ENCODE data around the gene MPRIP.
"Not testable (repeated sequence)": the region's sequence is repeated elsewhere in the genome, so short reads cannot be mapped to it uniquely, and the experiment has no call there.

MPRIP gene

DNA sequence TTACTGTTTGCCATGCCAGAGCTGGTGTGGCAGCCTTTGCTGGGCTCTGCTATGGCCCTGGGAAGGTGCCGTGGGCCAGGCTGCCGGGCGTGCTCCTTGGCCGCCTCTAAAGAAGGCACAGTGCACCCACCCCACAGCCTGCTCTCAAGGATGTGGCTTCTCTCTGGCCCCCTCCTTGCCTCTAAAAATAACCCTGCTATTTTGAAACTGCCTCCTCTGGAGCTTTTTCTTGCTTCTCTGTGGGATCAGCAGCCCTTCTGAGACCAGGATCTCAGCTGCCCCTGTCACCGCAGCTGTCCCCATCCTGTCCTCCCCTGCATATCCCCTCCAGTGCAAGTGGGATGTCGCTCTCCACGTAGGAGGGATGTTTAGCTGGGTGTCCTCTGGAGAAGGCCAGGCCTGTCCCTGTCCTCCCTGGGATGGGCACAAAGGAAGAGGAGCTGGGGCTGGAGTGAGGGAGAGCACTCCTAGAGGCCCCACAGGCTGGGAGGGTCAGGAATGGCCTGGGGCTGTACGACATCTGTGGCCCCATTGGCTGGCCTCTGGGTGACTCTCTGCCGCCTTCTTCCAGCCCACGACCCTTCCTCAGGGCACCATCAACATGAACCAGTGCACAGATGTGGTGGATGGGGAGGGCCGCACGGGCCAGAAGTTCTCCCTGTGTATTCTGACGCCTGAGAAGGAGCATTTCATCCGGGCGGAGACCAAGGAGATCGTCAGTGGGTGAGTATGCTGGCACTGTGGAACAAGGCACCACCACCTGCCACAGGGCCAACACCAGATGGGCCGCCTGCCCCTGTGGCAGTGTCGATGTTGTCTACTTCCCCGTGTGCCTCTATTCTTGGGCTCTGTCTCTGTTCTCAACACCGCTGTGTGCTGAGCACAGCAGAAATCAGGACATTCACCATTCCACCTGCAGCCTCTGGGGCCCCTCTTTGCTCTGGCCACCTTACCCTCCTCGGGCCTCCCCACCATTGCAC, 84.2 kb downstream of the MPRIP start:
- DNase-seq (ENCODE audit: low read depth in 2 of 2) = no peak

DNA sequence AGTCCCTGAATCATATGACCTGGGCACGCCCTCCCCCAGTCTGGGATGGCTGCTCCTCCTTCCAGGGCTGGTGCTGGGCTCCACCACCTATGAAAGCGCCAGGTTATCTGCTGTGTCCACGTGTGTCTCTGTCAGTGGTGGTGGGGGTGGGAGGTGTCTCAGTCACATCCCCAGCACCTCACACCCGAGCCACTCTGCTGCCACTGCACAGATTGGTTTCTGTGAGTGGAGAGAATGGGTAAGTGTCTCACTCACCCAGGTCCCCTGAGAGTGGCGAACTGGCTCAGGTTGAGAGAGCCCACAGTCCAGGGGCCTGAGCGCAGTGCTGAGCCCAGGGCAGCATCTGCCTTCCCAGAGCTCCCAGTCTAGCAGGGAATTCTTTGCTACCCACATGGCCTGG, 84.9 kb downstream of the MPRIP start:
- no peak for DNase-seq (ENCODE audit: low read depth in 2 of 2)

DNA sequence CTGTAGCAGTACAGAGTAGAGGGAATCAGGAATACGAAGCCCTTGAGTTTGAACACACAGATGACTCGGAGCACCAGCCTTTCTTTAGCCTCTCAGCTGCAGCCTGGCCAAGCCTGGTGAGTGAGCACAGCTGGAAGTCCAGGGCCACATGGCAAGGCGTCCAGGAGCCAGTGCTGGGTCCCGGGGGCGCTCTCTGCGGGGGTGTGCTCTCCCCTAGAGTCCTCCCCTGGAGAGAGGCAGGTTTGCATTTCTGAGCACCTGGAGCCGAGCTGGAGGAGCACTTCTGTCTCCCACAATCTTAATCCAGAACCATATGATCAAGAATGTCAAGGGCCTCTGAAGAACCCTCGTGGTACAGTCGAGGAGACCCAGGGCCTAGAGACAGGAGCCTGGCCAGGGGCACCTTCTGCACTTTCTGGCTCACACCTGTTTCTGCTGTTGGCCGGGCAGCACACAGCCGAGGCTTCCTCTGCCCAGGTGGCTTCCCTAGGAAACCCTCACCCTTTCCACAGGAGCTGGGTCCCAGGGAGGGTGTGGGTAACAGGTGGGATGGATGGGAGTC, 85.6 kb downstream of the MPRIP start:
- no peak for DNase-seq (ENCODE audit: low read depth in 2 of 2)

DNA sequence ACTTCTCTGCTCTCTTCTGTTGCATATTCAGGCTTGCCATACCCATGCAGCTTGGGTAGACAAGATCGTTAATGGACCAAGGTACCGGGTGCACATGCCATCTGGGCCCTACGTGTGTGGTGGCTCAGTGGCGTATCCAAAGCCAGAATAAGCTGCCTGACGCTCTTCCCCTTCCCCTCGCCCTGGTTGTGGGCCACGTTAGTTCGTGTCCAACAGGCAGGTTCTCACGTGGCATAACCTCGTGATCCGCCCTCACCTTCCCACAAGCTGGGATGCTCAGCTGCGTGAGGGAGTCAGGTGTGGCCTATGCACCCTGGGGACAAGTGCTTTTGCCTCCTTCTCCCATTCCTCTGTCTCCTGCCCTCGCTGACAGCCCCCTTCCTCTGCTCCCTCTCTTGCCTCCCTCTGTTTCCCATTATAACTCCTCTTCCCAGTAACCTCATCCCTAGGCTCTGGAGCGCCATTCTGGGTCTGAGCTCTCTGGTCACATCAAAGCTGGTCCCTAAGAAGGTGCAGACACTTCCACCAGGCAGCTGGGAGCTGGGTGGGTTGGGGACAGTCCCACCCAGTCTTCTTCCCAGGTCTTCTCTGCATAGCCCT, 86.3 kb downstream of the MPRIP start:
- DNase-seq (ENCODE audit: low read depth in 2 of 2) = no peak

DNA sequence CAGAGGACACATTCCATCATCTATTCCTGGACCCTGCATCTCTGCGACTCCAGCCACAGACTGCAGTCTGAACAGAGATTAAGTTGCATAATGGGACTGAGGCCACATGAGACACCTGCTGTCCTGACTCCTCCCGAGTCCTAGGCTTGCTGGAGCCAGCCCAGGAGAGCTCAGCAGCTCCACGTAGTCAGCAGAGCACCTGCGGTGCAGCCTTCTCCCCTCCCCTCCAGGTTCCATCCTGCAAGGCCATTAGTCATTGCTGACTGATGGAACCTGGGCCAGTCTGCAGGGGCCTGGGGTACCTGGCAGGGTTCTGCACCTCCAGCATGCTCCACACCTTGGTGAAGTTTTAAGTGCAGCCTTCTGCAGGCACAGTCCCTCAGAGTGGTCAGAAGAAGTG, 87.2 kb downstream of the MPRIP start:
- no peak for DNase-seq (ENCODE audit: low read depth in 2 of 2)

DNA sequence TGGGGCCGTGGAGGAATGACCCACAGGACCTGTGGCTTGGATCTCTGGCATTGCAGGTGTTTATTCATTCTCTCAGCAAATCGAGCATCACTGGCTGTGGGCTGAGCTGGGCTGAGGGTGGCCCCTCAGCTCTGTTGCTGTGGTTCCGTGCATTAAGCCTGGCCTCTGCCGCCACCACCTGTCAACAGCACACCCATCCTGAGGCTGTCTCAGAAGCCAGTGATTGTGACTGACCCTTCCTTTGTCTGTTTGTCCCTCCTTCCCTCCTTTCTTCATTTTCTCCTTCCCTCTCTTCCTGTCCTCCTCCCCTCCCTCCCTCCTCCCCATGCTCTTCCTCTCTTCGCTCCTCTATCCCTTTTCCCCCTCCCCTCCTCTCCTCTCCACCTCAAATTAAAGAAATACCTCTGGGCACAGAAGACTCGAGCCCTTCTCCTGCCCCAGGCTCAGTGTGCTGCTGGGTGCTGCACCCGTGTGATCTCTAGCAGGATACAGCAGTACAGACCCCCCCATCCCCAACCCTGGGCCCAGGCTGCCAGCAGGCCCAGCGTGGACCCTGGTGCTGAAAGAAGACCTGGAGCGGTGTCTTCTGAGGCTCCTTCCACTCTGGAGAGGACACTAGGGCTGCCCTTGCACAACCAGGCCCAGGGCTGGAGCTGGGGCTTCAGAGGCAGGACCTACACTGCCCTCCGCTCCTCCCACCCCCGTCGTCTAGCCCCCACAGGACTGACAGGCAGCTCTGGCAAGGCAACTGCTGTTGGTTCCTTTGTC, 88.0 kb downstream of the MPRIP start:
- DNase-seq (ENCODE audit: low read depth in 2 of 2) = no peak

DNA sequence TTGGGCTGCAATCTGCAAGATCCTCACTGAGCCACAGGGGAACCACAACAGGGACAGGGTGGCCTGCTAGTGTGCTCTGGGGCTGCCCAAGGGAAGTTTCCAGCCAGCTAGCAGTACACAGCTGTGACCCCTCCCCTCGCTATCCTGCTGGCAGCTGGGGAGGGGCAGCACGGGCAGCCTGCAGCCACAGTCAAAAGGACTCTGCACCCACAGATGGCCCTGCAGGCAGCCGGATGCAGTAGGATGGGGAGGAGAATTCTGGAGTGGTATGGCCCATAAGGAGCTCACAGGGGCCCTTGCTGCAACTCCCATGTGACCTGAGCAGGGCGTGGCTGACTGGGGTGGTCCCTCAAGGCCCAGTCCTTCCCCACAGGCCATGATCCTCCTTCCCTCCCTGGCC, 89.6 kb downstream of the MPRIP start:
- no peak for DNase-seq (ENCODE audit: low read depth in 2 of 2)

DNA sequence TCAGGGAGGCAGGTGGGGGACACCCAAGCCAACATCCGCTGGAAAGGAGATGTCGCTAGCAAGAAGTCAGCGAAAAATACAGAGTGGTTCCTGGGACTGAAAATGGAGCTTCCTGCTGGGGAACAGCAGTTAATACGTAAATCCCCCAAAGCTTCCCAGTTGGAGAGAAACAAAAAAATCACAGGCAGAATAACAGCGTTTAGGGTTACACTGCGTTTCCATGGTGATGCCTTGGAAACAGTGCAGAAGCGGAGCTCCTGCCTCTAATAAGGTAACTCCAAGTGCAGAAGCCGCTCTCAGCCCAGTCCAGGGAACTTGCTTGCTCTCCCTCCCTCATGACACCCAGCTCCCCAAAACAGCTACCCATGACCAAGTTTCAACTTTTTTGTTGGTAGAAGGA, 90.5 kb downstream of the MPRIP start:
- DNase-seq (ENCODE audit: low read depth in 2 of 2) = no peak

DNA sequence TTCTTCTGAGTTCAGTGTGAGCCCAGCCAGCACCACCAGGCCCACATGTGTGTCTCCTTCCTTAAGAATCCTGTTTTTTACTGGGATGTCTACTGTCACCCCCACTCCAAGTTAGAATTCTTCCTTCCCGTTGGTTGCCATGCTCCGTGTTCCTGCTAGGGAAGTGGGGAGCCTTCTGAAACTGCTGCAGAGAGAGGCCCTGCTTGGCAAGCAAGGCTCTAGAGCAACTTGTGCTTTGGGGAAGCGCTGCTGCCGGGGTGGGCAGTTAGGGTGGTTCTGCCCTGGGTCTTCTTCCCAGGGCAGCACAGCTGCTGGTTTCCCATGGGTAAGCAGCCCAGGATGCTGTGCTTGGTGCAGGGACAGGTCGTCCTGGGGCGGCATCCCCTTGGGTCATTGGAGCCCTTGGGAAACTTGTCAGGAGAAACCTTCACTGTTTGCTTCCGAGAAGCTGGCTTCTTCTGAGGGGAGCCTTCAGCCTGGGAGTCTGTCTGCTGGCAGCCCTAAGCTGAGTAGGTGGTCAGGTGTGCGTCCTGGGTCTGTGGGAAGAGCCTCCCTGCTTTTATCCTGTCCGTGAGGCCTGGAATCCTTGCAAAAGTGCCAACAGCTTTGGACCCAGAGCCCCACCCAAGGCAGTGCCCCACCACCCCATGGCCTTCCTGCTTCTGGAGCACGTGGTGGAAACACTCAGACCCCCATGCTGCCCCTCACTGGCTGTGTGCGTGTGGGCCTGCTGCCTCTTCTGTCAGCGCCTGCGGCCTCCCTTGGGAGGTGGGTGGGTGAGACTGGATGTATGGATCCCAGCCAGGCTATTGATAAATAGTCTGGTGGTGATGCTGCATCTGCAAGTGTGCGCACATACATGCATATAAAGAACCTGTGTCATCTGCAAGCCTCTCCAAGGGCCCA, 92.0 kb downstream of the MPRIP start:
- DNase-seq (ENCODE audit: low read depth in 2 of 2) = no peak

DNA sequence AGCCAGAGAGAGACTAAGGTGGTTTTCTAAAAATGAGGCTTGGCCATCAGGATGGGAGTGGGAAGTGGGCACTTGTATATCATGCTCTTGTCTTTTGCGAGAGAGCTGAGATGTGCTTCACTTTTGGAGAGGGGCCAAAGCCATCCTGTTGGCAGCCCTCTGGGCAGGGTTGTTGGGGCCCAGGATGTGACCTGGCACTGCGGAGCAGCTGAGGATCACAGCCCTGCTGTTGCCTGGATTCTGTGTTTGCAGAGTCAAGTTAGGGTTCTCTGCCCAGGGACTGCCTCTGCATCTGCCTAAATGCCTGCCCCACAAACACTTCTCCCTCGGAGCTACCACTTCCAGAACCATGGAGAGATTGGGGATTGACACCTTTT, 92.7 kb downstream of the MPRIP start:
- DNase-seq (ENCODE audit: low read depth in 2 of 2) = no peak

DNA sequence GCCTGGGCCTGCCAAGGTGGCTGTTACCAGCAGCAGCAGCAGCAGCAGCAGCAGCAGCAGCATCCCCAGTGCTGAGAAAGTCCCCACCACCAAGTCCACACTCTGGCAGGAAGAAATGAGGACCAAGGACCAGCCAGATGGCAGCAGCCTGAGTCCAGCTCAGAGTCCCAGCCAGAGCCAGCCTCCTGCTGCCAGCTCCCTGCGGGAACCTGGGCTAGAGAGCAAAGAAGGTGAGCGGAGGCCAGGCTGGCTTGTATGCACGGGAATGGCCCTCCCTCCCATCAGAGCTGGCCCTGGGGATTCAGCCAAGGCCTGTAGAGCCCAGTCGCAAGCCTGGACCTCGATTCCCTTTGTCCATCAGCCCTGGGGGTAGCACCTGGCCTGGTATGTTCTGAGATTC, 94.0 kb downstream of the MPRIP start:
- DNase-seq (ENCODE audit: low read depth in 2 of 2) = not testable (repeated sequence)

DNA sequence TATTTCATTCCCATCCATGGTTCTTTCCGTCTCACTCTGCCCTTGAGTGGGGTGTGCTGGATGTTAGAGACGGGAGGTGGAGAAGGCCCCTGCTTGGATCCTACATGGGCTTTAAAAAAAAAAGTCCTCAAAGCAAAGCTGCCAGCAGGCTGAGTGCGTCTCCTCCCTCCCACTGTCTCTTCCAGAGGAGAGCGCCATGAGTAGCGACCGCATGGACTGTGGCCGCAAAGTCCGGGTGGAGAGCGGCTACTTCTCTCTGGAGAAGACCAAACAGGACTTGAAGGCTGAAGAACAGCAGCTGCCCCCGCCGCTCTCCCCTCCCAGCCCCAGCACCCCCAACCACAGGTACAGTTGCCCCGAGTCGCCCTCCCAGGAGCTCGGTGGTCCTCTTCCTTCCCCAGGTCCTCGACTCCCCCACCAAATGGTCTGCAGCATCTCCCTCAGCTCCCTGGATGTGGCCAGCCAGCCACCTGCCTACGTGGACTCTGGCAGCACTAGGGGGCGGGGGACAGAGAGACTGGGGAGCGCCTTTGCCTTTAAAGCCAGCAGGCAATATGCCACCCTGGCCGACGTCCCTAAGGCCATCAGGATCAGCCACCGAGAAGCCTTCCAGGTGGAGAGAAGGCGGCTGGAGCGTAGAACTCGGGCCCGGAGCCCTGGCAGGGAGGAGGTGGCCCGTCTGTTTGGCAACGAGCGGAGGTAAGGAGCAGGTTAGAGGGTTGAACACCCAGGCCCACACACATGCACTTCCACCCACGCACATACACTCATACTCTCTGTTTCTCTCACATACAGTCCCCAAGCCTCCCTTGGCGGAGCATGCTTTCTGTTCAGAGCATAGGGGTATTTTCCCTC, 95.7 kb downstream of the MPRIP start:
- no peak for DNase-seq (ENCODE audit: low read depth in 2 of 2)

DNA sequence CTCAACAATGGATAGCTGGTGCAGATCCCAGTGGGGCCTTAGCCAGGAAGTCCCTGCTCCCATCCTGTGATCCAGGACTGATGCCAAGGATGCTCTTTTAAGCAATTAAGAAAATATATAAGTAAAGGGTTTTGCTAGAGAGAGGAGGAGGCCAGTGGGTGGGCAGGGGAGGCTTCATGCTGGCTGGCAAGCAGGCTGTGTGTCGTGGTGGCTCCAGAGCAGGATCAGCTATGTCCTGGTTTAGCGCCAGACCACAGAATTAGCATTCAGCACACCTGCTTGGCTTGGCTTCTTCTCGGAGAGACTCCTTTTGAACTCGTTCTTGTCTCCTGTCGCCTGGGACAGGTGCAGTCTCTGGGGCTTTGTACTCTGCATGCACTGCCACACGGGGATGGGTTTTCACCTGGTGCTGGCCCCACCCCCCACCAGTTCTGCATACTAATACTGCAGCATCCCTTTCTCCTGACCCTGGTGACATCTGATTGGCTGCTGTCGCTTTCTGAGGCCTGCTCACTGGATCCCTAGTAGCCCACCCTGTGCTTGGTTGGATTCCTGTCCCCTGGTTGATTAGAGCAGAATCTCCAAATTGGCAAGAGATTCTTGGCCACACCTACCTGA, 97.8 kb downstream of the MPRIP start:
- no peak for DNase-seq (ENCODE audit: low read depth in 2 of 2)

DNA sequence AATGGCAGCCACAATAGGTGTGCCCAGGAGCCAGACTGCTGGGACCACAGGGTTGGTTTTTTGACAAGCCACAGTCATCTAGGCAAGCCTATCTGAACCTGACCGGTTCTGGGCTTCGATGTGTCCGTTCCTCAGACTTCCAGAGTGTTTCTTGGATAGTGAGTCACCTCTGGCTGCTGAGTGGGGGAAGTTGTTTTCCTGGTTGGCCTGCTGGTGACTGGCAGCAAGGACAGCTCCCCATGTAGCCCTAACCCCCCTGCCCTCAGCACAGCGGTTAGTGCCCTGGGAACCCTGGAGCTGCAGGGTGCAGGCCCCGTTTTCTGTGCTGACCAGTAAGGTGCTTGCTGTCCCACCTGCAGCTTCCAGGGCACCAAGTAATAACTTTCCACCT, 98.3 kb downstream of the MPRIP start:
- no peak for DNase-seq (ENCODE audit: low read depth in 2 of 2)

DNA sequence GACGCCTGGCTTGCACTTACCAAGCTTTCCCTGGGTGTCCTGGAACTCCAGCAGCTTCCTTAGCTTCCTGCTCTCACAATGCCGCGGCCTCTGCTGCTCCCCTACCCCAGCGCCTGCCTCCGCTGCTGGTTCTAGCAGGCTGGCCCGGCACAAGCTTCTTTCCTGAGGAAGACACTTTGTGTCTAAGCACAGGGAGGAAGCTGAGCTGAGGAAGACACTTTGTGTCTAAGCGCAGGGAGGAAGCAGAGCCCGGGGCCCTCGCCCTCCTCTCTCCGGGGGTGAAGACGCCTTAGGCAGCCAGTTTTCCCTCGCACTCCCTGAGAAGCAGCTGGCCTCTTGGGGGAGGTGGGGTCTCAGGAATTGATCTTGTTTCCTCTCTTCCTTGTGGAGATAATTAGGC, 99.0 kb downstream of the MPRIP start:
- no peak for DNase-seq (ENCODE audit: low read depth in 2 of 2)

DNA sequence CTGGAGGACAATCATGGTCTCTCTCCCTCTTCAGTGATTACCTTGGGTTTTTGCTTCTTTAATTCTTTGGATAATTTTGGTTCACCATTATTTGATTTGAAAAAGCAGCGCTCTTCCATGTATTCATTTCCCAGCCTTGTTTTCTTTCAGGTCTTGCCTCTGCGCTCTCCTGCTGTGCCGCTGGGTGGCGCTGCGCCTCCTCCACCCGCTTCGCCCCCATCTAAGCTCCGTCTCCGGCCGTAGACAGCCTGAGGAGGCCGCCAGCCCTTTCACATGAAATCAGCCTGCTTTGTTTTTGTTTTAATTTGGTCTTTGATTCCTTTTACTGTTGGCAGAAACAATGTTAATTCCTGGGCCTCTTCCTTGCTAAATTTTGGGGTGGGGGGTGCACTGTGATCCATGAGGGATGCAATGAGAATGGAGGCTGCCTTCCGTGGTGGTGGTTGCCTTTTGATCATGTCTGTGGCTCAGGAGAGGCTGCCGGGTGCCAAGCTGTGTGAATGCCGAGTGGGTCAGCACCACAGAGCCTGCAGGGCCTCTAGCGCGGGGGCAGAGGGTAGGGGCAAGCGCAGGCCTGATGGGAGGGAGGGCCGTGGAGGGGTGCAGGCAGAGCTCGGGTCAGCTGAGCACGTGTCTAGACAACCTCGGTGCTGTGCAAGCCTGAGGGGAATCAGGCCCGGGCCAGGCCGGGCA, 99.7 kb downstream of the MPRIP start:
- DNase-seq (ENCODE audit: low read depth in 2 of 2) = no peak

DNA sequence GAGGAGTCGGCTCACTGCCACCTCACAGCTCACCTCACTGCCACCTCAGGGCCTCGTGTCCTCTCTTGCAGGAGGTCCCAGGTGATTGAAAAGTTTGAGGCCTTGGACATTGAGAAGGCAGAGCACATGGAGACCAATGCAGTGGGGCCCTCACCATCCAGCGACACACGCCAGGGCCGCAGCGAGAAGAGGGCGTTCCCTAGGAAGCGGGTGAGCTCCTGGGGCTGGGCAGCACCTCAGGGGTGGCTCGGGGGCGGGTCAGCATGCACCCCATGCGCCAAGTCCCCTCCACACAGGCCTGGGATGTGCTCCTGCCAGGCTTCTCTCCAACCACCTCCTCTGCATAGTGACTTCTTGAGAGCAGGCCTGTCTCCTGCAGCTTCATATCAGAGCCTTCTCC, 100.3 kb downstream of the MPRIP start:
- DNase-seq (ENCODE audit: low read depth in 2 of 2) = no peak

DNA sequence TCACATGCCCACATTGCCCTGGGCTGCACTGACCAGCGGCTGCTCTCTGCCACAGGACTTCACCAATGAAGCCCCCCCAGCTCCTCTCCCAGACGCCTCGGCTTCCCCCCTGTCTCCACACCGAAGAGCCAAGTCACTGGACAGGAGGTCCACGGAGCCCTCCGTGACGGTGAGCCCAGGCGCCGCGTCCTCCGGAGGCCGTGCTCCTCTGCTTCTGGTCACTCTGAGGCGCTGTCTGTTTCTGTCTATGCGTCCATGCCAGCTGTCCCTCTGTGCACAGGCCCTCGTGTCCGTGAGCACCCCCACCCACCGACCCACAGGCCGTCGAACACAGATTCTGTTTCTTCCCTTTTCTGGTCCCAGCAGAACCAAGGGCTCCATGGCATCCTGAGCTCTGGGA, 101.2 kb downstream of the MPRIP start:
- DNase-seq (ENCODE audit: low read depth in 2 of 2) = no peak

DNA sequence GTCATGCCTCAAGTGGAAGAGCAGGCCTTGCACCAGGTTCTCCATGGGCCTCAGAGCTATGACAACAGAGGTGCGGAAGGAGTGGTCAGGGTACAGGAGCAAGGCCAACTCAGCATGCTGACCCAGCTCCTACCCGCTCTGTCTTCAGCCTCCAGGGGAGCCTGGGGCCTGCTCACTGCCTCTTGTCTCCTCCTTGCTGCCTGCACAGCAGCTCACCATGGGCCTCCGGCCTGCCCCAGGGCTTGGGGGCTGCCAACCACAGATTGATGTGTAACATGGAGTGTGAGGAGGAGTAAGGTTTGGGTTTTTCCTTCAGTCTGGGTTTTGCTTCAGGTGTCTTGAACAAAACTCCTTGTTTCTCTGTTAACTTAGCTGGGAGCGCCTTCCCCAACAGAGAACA, 101.8 kb downstream of the MPRIP start:
- DNase-seq (ENCODE audit: low read depth in 2 of 2) = no peak
